NCI-H2196 treated with DMSO at 0.1 percent for 48 hours (cell line): ENCODE data around the gene CD209.

ENCODE experiments used
- DNase-seq: peaks from one replicate; lab custom pipeline; 2025; ENCODE audit not compliant: unreplicated experiment; lab: John Stamatoyannopoulos, UW

Gene CD209

DNA sequence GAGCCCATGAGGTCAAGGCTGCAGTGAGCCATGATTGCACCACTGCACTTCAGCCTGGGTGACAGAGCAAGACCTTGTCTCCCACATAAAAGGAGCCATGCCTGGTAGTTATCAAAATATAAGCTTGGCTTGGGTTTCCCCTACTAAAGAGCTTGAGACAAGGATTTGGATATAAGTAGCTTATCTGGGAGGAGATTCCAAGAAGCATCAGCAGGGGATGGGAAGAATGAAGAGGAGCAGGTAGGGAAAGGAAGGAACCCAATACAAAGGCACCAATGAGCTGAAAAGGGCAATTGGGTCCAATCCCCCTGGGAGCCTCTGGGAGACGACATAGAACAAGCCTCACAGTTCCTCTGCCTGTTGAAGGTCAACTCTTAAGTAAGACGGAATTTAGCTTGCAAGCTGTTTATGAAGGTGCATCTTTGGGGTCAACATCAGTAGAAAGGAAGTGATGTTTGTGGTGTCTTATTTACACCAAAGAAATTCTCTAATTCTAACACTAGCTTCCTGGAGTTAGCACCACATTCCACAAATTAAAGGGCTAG, 8.1 kb downstream of the CD209 start:
- no peak for DNase-seq

DNA sequence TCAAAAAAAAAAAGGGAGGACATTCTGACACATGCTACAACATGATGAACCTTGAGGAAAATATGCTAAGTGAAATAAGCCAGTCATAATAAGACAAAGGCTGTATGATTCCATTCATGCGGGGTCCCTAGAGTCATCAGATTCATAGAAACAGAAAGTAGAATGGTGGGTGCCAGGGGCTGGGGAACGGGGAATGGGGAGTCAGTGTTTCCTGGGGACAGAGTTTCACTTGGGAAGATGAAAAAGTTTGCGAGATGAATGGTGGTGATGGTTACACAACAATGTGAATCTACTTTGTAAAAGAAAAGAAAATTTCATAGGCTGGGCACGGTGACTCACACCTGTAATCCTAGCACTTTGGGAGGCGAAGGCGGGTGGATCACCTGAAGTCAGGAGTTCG, 9.3 kb downstream of the CD209 start:
- no peak for DNase-seq

DNA sequence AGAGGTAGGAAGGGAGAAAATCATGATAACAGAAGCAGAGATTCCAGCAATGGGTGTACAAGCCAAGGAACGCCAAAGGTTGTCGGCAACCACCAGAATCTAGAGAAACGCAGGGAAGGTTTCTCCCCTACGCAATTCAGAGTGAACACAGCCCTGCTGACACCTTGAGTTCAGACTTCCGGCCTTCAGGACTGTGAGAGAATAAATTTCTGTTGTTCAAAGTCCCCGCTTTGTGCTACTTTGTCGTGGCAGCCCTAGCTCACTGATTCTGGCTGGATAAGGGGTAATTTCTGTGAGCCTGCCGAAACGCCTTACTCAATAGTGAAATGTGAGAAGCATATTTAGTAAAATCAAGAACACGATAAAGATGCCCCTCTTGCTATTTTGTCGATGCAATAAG, 10.1 kb downstream of the CD209 start:
- DNase-seq = no peak

DNA sequence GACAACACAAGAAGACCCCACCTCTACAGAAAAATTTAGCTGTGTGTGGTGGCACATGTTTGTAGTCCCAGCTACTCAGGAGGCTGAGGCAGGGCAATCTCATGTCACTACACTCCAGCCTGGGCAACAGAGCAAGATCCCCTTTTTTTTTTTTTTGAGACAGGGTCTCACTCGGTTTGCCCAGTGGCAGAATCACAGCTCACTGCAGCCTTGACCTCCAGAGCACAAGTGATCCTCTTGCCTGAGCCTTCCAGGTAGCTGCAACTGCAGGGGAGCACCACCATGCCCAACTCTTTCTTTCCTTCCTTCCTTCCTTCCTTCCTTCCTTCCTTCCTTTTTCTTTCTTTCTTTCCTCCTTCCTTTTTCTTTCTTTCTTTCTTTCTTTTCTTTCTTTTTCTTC, 11.2 kb downstream of the CD209 start:
- no peak for DNase-seq

DNA sequence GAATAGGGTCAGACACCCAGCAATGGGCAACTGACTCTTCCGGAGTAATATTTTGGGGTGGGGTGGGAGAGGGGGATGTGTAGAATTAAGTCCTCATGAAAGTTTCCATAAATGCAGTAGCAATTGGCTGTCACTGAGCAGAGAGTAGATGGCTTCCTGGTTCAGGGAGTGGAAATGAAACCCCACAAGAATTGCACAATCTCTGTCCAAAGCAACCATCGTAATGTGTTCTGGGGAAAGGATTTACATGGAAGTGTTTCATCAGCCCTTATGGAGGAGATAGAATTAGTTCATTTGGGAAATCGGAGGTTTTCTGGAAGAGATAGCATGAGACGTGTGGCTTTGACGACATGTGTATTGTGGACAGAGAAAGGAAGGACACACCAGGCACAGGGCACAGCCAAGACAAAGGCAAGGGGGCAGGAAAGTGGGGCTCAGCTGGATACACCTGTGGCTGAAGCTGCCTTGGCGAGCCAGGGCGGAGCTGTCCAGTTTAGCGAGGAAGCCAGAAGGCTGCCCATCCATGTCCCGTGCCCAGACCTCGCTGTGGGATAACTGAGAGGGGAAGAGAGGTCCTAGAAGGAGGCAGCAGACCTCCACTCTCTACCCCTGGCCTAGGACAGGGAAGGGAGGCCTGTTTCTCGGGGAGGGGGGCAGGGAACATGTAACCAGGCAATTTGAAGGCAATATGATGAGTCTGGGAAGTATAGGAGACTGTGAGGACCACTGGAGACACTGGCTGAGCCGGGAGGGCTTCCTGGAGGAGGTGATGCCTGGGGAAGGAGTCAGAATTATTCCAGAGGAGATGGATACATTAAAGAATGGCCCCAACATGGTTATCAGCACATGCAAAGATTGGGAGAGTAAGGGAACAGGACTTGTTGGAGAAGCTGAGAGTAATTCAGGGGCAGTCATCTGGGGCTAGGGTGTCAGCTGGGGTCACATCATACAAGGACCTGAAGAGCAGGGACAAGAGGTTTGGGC, 12.8 kb downstream of the CD209 start:
- DNase-seq = no peak

DNA sequence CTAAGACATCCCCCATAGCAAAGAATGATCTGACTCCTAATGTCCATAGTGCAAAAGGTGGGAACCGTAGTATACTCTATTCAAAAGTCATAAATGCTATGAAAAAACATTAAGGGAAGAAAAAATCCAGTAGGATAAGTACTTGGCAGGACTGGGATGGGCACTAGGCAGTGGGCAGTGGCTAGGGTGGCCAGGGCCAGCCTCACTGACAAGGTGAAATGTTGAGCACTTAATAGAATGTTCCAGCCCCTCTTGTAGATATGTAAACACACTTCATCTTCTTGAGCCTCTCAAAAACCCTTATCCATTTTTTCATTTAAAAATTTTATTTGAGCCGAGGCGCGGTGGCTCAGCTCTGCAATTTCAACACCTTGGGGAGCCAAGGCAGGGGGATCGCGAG, 14.0 kb downstream of the CD209 start:
- no peak for DNase-seq

DNA sequence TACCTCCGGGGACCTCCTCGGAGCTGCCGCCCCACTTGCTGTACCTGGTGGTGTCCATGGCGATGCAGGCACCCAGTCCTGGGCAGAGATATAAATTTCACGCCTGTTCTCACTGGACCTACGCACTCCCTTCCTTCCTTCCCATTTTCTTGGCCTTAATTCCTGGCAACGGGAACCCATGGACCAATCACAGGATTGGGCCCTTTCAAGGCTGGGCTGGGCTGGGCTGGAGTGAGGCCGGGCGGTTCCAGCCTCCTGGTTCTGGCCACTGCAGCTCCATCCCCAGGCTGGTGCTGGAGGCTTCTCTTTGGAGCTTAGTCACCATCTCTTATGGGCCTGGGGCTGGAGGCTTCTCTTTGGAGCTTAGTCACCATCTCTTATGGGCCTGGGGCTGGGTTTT, 15.3 kb downstream of the CD209 start, which contains the start of gene CLEC4G:
TSS of gene CLEC4G (minus strand) at position 66 of the 400 bp plus-strand sequence. CDS start at position 58, 8 bp downstream.
- no peak for DNase-seq

DNA sequence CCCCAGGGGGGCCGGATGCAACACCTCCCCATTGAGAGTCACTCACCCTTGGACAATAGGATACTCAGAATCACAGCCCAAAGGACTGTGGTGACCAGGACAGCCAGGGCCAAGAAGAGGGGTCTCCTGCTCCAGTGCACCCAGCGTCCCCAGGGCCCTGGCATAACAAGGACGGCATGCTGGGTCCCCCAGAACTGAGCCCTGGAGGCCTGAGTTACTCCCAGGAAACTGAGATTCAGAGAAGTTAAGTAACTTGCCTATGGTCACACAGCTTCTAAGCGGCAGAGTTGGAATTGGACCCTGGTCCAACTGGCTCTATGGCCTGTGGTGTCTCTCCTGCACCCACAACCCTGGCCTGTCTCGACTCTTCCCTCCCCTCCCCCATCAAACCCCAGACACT, 15.7 kb downstream of the CD209 start:
- no peak for DNase-seq

DNA sequence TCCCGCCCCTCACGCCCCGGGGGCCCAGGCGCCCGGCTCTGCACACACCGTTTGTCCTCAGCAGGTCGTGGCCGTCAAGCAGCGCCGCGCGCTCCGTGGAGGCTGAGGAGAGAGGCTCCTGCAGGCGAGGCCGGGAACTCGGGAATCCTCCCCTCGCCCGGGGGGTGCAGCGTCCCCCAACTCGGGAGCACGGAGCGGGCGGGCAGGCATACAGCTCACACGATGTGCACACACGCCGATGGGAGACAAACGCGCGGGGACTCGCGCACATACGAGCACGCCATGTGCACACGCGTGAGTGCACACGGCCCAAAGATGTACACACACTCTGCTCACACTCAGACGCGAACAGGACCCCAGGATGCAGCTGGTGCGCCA, 16.1 kb downstream of the CD209 start:
- DNase-seq = no peak

DNA sequence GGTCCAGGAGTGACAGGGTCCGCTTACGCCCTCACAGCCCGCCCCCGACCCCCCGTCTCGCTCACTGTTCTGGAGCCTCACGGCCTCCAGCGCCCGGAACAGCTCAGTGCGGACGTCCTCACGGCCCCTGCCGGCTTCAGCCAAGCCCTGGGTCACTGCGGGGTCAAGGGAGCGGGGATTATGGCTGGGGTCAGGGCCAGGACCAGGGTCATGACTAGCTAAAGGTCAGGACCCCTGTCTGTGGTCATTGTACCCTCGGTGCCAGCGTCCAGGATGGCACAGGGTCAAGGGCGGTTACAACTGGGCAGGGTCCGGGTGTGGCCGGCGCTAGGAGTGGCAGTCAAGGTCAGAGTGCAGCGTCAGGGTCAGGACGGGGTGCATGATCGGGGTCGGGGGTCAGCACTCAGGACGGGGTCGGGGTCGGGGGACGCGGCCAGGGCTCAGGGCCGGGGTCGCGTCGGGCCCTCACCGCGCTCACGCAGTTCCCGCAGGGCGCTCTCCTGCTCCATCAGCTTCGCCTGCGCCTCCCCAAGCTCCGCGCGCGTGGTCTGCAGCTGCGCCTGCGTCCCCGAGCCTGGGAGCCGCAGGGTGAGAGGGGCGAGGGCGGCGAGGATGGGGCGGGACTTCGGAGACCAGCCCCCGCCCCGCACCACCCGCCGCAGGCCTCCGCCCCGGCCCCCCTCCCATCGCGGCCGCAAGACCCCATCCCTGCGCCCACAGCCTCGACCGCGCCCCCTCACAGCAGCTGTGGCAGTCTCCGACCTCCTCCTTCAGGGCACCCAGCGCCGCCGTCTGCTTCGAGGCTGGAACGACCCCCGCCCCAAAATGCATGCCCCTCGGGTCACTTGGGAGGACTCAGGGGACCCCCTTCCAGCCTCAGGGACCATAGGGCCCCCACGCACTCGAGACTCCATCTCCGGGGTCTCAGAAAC, 16.8 kb downstream of the CD209 start:
- no peak for DNase-seq

DNA sequence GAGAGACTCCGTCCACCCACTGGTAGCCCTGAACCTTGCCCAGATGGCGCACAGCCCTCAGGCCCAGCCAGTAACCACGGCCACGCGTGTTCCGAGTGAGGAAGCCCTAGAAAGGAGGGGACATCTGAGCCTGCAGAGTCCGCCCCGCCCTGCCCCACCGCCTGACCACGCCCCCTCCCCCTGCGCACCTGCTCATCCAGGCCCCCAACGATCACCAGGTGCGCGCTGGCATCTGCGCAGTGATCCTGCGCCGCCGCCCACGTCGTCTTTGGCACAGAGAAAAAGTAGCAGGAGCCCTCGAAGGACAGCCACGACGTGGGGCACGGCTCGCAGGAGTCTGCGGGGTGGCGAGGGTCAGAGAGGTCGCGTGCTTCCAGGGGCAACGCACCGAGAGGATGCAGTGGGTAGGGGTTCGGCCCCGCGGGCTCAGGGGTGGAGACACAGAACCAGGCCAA, 17.5 kb downstream of the CD209 start:
- DNase-seq = no peak

DNA sequence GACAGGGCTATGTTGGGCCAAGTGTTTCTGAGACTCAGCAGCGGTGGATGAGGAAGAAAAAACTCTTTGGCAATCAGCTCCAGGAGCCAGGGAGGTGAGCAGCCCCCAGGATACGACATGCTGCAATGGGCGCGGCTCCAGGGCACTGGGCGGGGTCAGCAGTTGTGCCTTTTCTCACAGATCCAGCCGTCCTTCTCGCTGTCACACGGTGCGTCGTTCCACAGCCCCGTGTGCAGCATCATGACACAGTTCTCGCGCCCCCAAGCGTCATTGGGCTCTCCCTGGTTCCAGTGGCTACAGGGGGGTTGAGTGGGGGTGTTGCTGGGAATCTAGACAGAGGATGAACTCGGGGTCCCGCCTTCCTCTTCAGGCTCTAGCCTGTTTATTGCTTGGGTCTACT, 18.1 kb downstream of the CD209 start:
- no peak for DNase-seq

DNA sequence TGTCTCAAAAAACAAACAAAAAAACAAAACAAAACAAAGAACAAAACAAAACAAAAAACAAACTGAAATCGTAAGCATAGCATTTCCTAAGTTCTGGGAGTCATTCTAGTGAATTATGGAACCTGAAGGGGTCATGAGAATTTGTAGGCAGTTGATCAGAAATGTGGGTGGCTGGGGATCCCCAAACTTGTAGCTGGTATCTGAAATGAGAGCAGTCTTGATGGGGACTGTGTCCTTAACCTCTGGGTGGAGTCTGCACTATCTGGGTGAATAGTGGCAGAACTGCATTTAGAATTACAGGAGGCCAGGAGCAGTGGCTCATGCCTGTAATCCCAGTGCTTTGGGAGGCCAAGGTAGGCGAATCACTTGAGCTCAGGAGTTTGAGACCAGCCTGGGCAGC, 21.5 kb downstream of the CD209 start:
- DNase-seq = no peak

DNA sequence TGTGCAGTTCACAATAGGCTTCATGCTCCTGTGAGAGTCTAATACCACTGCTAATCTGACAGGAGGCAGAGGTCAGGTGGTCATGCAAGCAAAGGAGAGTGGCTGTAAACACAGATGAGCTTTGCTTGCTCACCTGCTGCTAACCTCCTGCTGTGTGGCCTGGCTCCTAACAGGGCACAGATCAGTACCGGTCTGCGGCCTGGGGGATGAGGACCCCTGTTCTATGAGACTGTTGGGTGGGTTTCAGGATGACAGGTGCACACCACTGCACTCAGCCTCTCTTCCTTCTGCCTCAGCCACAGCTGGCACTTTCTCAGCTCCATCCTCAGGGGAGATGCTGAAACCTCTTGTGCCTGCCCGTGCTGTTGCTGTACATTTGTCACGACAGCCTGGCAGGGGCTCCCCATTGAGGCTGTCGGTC, 25.1 kb downstream of the CD209 start:
- peak; percentile 15 for DNase-seq

DNA sequence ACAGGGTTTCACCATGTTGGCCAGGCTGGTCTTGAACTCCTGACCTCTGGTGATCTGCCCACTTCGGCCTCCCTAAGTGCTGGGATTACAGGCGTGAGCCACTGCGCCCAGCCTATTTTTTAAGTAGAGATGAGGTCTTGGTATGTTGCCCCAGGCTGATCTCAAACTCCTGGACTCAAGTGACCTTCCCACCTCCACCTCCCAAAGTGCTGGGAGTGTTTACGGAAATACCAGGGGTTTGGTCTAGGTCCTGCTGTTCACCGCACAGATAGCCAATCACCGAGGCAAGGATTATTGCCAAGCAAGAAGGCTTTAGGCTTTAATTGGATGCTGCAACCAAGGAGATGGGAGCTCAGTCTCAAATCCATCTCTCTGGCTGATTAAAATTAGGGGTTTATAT, 27.0 kb downstream of the CD209 start:
- DNase-seq = no peak

DNA sequence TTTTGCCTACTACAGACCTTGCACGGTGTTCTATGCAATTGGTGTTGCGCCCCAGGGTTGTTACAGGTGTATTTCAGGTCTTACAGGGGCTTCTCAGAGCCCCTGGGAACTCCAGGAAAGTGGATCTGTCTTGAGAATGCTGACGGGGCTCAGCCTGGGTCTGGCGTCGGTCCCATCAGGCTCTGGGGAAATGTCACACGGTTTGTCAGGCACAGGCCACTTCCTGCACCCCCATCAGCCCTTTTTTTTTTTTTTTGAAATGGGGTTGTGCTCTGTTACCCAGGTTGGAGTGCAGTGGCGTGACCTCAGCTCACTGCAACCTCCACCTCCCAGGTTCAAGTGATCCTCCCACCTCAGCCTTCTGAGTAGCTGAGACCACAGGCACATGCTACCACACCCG, 28.7 kb downstream of the CD209 start:
- no peak for DNase-seq

DNA sequence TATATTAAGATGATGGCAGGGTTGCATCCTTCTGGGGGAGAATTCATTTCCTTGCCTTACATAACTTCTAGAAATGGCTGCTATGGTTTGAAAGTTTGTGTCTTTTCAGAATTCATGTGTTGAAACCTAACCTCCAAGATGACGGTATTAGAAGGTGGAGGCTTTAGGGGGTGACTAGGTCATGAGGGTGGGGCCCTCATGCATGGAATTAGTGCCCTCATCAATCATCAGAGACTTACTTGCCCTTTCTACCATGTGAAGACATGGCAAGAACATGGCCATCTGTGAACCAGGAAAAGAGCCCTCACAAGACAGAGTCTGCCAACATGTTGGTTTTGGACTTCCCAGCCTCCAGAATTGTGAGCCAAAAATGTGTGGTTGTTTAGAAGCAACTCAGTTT, 30.6 kb downstream of the CD209 start:
- no peak for DNase-seq

DNA sequence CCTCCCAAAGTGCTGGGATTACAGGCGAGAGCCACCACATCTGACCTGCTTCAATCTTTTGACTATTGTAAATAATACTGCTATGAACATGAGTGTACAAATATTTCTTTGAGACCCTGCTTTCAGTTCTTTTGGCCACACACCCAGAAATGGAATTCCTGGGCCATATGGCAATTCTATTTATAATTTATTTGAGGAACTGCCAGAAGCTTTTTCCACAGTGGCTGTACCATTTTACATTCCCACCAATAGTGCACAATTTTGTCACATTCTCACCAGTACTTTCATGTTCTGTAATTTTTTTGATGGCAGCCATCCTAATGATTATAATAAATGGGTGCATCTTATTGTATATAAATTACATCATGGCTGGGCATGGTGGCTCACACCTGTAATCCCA, 31.7 kb downstream of the CD209 start:
- DNase-seq = no peak

DNA sequence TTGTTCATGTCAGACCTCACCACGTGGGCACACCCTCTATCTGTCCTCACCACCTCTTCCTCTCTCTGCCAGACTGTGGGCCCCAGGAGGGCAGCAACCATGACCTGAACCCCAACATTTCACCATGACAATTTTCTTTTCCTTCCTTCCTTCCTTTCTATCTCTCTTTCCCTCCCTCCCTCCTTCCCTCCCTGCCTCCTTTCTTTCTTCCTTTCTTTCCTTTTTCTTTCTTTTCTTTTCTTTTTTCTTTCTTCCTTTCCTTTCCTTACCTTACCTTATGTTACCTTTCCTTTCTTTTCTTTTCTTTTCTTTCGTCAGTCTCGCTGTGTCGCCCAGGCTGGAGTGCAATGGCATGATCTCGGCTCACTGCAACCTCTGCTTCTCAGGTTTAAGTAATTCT, 36.7 kb downstream of the CD209 start:
- DNase-seq = no peak

DNA sequence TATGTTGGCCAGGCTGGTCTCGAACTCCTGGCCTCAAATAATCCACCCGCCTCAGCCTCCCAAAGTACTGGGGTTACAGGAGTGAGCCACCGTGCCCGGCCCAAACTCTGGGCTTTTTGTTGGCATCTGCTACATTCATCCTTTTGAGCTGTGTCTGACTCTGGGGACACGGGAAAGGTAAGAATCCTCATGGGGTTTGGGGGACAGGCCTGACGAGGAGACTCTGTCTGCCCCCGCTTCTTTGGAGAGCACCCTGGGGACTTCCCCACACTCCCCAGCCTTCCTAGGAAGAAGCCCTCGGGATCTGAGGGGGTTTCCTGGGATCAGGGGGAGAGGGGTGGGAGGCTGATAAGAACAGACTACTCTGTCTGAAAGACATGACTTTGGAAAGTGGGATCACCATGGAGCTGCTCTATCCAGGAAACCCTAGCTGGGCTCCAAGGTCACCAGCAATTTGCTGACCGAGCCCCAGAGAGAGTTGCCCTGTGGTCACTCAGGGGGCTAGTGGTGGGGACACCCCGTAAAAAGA, 37.3 kb downstream of the CD209 start:
- no peak for DNase-seq

DNA sequence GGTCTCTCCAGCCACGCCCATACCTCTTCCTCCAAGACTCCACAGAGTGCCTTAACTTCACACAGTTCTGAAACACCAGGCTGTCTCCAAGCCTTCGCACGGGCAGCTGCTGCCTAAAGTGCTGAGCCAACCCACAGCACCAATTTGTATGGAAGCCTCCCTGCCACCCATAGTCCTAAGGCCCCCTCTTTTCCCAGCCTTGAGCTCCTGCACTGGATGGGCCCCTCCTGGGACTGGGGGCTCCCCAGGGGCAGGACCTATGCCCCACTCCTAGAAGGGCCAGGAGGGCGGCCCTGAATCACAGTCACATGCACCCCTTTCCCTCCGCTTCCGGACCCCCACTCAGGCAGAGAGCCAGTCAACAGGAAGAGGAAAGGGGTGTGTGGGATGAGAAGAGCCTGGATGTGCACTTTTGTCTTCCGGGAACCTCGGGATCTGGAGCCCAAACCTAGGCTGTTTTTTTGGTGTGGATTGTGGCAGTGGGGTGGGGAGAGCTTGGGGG, 40.3 kb downstream of the CD209 start:
- no peak for DNase-seq
